Measurements from ENCODE around the gene RAB4A.

DNA sequence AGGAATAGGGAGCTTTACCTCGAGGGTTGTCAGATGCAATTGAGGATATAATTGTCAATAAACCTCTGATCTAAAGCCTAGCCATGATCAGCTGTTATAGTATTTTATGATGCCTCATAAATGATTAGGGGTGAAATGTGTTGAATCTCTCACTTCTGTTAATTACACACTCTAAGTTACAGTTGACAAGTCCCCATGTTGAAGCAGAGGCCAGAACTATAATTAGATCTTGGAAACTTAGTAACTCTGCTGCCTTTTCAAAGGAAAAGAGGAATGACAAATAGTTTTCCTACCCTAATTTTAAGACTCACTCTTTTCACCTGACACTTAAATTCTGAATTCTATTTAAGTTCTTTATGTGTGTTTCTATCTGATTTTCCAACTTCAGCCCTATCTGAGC, 38.2 kb downstream of the RAB4A start:
- TF ChIP-seq, protein P1, sequence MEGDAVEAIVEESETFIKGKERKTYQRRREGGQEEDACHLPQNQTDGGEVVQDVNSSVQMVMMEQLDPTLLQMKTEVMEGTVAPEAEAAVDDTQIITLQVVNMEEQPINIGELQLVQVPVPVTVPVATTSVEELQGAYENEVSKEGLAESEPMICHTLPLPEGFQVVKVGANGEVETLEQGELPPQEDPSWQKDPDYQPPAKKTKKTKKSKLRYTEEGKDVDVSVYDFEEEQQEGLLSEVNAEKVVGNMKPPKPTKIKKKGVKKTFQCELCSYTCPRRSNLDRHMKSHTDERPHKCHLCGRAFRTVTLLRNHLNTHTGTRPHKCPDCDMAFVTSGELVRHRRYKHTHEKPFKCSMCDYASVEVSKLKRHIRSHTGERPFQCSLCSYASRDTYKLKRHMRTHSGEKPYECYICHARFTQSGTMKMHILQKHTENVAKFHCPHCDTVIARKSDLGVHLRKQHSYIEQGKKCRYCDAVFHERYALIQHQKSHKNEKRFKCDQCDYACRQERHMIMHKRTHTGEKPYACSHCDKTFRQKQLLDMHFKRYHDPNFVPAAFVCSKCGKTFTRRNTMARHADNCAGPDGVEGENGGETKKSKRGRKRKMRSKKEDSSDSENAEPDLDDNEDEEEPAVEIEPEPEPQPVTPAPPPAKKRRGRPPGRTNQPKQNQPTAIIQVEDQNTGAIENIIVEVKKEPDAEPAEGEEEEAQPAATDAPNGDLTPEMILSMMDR (IDR thresholded peaks at IDR 0.05) = no peak
- TF ChIP-seq POLR2A (IDR thresholded peaks at IDR 0.05) = no peak

Data from breast epithelium (tissue), 3 donors.